GM18508 (cell line): ENCODE data around the gene AP5B1.

ENCODE experiments used
- ATAC-seq: cut with Tn5 transposase; IDR thresholded peaks from one replicate; pipeline ENCODE4 v1.9.1; 2021; ENCODE audit warnings: moderate number of reproducible peaks; ENCODE audit not compliant: insufficient read depth, unreplicated experiment

The AP5B1 gene

GRCh38 chr11:65803797-65804492 is 23.2 kb upstream of the AP5B1 start:
- ATAC-seq: no peak

GRCh38 chr11:65802841-65803240 is 22.1 kb upstream of the AP5B1 start:
- no peak for ATAC-seq

DNA sequence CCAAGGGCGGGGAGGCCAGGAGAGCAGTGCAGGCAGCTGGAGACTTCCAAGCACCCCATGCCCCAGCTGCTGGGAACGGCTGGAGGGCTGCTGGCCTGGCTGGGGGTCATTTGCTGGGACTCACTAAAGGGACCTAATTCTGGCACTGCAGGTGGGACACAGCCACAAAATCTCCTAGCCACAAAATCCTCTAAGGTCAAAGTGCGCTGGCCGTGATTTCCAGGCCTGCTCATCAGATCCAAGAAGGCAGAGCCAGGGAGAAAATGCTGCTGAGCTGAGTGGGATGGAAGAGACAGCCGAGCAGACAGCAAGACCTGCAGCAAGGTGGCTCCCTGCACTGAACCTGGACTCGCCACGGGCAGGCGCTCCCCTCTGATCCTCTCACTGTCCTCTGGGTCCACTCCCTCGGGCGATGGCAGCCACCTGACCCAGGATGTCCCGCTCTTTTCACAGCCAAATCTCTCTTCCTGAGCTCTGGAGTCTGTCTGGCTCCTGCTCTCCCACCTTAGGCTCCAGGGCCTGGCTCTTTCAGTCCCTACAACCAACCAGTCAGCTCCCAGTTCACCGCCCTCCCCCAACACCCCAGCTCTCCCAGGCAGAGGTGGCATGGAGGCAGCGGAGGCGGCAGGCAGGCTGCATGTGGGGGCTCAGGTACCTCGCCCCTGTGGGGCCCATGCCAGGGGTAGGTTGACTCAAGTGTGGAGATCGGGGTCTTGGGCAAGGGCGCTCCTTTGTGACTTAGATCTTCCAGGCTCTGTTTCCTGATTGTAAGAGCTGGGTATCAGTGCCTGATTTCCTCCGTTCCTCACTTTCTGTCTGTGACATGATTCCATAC is 20.6 kb upstream of the AP5B1 start:
- ATAC-seq: no peak

GRCh38 chr11:65798882-65799281 is 18.1 kb upstream of the AP5B1 start:
- ATAC-seq: no peak

DNA sequence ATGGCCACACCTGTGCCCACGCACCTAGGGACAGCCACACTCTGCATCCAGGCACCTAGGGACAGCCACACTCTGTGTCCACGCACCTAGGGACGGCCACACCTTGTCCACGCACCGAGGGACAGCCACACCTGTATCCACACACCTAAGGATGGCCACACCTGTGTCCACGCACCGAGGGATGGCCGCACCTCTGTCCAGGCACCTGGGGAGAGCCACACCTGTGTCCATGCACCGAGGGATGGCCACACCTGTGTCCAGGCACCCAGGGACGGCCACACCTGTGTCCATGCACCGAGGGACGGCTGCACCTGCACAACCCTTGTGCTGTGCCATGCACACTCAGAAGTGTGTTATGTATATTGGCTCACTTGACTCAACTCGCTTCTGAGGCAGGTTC is 16.9 kb upstream of the AP5B1 start:
- ATAC-seq: no peak

DNA sequence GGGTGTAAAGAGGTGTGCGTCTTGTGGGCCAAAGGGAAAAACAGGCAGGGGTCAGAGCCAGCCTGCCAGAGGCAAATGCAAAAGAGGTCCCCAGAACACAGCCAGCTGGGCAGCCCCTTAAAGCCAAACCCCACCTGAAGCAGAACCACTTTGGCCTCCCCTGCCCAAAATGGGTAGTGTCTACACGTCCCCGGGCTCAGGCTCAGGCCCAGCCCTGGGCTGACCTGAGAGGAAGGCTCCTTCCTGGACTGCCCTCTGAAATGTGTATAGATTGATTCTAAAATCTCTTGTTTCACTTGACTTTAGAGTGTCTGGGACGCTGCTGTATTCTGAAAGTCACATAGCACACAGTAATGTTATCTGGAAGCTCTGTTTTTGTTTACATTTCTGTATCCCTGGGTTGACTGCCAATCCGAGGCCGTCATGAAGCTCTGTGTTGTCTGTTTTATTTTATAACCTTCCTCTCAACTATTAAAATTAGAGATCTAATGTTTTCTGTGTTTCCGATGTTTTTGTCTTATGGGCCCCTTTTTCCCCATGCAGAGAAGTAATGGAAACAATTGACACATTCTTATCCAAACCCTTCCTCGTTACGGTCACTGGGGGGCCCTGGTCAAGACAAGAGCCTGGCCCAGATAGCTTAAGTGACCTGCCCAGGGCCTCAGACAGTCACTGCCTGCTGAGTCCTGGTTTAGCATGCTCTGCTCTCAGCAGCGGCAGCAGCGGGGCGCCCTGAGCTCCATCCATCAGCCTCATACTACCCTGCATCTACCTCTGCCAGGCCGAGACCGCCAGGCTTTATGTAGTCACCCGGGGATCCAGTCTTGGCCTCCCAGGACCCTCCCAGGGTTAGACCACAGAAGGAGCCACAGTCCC is 16.2 kb upstream of the AP5B1 start:
- ATAC-seq: no peak

GRCh38 chr11:65794570-65795510 is 14.1 kb upstream of the AP5B1 start:
- ATAC-seq: no peak

- ATAC-seq: no peak
These were observed 13.0 kb upstream of the AP5B1 start for GRCh38 chr11:65793625-65794400.

DNA sequence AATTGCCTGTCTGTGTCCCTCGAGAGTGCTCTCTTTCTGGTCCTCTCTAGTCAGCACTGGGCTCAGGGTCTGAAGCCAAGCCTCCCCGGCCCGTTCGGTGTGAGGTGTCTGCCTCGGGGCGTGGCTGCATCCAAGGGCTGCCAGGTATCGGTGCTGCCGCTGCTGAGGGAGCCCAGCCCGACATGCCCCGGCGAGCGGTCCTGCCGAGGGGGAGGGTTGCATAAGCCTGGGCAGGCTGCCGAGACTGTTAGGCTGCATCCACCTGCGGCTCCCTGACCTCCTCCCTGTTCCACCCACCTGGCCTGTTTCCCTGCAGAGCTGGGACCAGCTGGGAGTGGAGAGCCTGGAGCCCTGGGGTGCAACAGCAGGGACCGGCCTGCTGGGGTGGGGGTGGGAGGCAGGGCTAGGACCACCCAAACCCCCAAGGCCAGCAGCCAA is 12.4 kb upstream of the AP5B1 start:
- ATAC-seq: no peak

- no peak for ATAC-seq
These were observed 11.7 kb upstream of the AP5B1 start for GRCh38 chr11:65792456-65792855.

- no peak for ATAC-seq
These were observed 11.0 kb upstream of the AP5B1 start for GRCh38 chr11:65791719-65792213.

- ATAC-seq: no peak
These were observed 10.3 kb upstream of the AP5B1 start for GRCh38 chr11:65790902-65791650.

DNA sequence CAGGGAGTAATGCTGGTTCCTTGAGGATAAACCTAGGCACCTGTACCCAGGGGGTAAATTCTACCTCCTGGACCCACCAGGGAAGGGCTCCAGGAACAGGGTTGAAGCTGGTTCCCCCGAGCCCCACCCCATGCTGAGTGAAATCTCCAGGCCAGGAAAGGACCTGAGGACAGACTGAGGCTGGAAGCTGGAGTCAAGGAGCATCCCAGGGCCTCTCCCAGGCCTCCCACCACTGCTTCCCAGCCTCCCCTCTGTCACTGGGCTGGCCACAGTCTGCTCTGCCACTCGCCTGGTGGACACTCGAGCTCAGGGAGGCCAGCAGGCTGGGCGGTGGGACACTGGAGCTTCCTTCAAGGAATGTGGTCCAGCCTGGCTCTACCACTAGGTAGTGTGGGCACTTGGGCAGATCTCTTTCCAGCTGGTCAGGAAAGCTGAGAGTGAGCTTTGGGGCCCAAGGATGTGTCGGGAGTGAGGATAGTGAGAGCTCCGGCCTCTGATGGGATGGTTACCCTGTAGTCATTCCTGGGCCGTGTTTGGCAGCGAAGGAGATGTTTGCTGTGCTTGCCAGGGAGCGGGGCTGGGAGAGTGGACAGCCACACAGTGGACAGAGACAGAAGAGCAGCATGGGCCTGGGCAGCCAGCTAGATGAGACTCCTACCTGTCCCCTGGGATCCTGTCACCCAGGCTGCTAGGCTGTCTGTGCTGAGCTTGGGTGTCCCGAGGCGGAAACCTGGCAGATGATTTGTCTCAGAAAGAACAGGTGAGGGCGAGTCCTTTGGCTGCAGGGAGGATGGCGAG is 9.5 kb upstream of the AP5B1 start:
- no peak for ATAC-seq

GRCh38 chr11:65789230-65790103 is 8.7 kb upstream of the AP5B1 start:
- ATAC-seq: no peak

DNA sequence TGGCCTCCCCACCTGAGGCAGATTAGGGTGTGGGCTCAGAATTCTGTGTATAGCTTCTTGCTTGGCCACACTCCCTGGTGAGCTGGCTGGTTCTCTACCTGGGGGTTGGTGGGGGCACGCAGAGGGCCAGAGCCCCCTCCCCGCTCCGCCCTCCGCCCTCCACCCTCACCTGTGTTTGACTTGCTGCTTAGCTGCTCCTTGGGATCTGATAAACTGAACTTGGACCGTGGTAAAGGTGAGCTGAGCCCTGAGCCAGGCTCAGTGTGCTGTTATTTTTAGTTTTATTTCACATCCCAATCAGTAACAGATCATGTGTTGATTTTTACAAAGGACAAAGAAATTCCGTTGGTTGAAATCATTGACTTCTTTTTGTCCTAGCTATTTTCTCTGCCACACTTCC is 8.0 kb upstream of the AP5B1 start:
- no peak for ATAC-seq
